ENCODE data around the gene FCHO2.

The FCHO2 gene

GRCh38 chr5:73117088-73117740 is 161.4 kb downstream of the FCHO2 start:
- DNase-seq, result no peak

- DNase-seq, result no peak
These were observed 162.6 kb downstream of the FCHO2 start for GRCh38 chr5:73118391-73118973.

GRCh38 chr5:73119451-73120157 is 163.8 kb downstream of the FCHO2 start:
- no peak for DNase-seq

GRCh38 chr5:73120222-73121118 is 164.6 kb downstream of the FCHO2 start, which contains the start of gene TMEM171:
TSS of gene TMEM171 (plus strand) at chr5:73120575. CDS start at chr5:73123374, 2,799 bp downstream.
- DNase-seq, result no peak

- no peak for DNase-seq
These were observed 165.2 kb downstream of the FCHO2 start for GRCh38 chr5:73121119-73121463.

- no peak for DNase-seq
These were observed 167.3 kb downstream of the FCHO2 start for GRCh38 chr5:73122875-73123810.

GRCh38 chr5:73125289-73125688 is 169.4 kb downstream of the FCHO2 start:
- DNase-seq, result no peak

GRCh38 chr5:73126381-73126780 is 170.5 kb downstream of the FCHO2 start:
- DNase-seq, result no peak

- no peak for DNase-seq
These were observed 171.1 kb downstream of the FCHO2 start for GRCh38 chr5:73126957-73127356.

- no peak for DNase-seq
These were observed 173.3 kb downstream of the FCHO2 start for GRCh38 chr5:73129143-73129542.

- no peak for DNase-seq
These were observed 175.0 kb downstream of the FCHO2 start for GRCh38 chr5:73130811-73131210.

- no peak for DNase-seq
These were observed 176.0 kb downstream of the FCHO2 start for GRCh38 chr5:73131711-73132425.

GRCh38 chr5:73132759-73133158 is 176.9 kb downstream of the FCHO2 start:
- no peak for DNase-seq

GRCh38 chr5:73135021-73135420 is 179.2 kb downstream of the FCHO2 start:
- DNase-seq, result no peak

GRCh38 chr5:73135429-73136054 is 179.7 kb downstream of the FCHO2 start:
- DNase-seq, result no peak

GRCh38 chr5:73136055-73136562 is 180.3 kb downstream of the FCHO2 start:
- no peak for DNase-seq

GRCh38 chr5:73137563-73138530 is 182.0 kb downstream of the FCHO2 start:
- no peak for DNase-seq

- no peak for DNase-seq
These were observed 183.6 kb downstream of the FCHO2 start for GRCh38 chr5:73139485-73139884.

Data from T1000 (cell line).